HepG2 (cell line): ENCODE data around the gene CEBPE. TPM values are rescaled to one million over a fixed set of nuclear protein-coding genes. Genes with fewer than 3 reads are reported as not detected.
A peak's percentile ranks its signal among the peaks of the same experiment; 100 is the strongest.

Experiments
- ARID5B ChIP-seq: IDR thresholded peaks from 2 replicates; pipeline ENCODE4 v1.4.0; 2020; ENCODE audit warnings: mild to moderate bottlenecking, missing genetic modification reagents
- CSRNP1 ChIP-seq: sonication (generic); formaldehyde crosslinking; IDR thresholded peaks from 2 replicates; pipeline ENCODE4 v1.8.1; 2023; ENCODE audit warnings: mild to moderate bottlenecking, missing genetic modification reagents
- CTCF ChIP-seq: sonication (generic); formaldehyde crosslinking; IDR thresholded peaks from 2 replicates; pipeline ENCODE4 v1.5.0; 2020; ENCODE audit warnings: mild to moderate bottlenecking, missing genetic modification reagents, moderate library complexity
- DZIP1 ChIP-seq: sonication (generic); formaldehyde crosslinking; IDR thresholded peaks from 2 replicates; pipeline ENCODE4 v1.5.0; 2020; ENCODE audit warnings: mild to moderate bottlenecking, missing genetic modification reagents
- EHMT2 ChIP-seq: fragments of 200-600 bp; sonication (generic); IDR thresholded peaks from 2 replicates; pipeline ENCODE4 v1.7.0; 2017; ENCODE audit warnings: antibody characterized with exemption, low read depth, low read length, borderline replicate concordance
- GTF2F1 ChIP-seq: fragments of 150-350 bp; IDR thresholded peaks from 2 replicates; pipeline ENCODE4 v1.6.1; 2014; ENCODE audit warnings: low read length
- HDAC2 ChIP-seq: sonication (generic); formaldehyde crosslinking; IDR thresholded peaks from 2 replicates; pipeline ENCODE4 v1.4.0; 2020; ENCODE audit warnings: missing genetic modification reagents
- POLR2AphosphoS5 ChIP-seq: IDR thresholded peaks from 2 replicates; pipeline ENCODE4 v1.6.1; 2012; ENCODE audit warnings: low read depth, low read length
- PTBP1 ChIP-seq: fragments of 200-400 bp; formaldehyde crosslinking; IDR thresholded peaks from 2 replicates; pipeline ENCODE4 v1.6.1; 2018; ENCODE audit warnings: low read length, low read depth; ENCODE audit not compliant: poor library complexity, severe bottlenecking
- ZMAT3 ChIP-seq: sonication (generic); formaldehyde crosslinking; conservative IDR thresholded peaks from 2 replicates; pipeline ENCODE4 v1.7.0; 2021; ENCODE audit warnings: missing genetic modification reagents
- ZMYM4 ChIP-seq: sonication (generic); formaldehyde crosslinking; IDR thresholded peaks from 2 replicates; pipeline ENCODE4 v1.8.1; 2023; ENCODE audit warnings: mild to moderate bottlenecking, missing genetic modification reagents
- ZNF225 ChIP-seq: sonication (generic); formaldehyde crosslinking; IDR thresholded peaks from 2 replicates; pipeline ENCODE4 v1.4.0; 2020; ENCODE audit warnings: mild to moderate bottlenecking, missing genetic modification reagents
- ZNF33B ChIP-seq: sonication (generic); formaldehyde crosslinking; IDR thresholded peaks from 2 replicates; pipeline ENCODE4 v1.5.1; 2020; ENCODE audit warnings: mild to moderate bottlenecking, missing genetic modification reagents
- ZNF383 ChIP-seq: sonication (generic); formaldehyde crosslinking; IDR thresholded peaks from 2 replicates; pipeline ENCODE4 v1.4.0; 2020; ENCODE audit warnings: missing genetic modification reagents, mild to moderate bottlenecking, borderline replicate concordance
- ZNF737 ChIP-seq: sonication (generic); formaldehyde crosslinking; IDR thresholded peaks from 2 replicates; pipeline ENCODE4 v1.5.0; 2020; ENCODE audit warnings: missing genetic modification reagents, mild to moderate bottlenecking, borderline replicate concordance
- ZNF788 ChIP-seq: sonication (generic); formaldehyde crosslinking; IDR thresholded peaks from 2 replicates; pipeline ENCODE4 v1.5.0; 2020; ENCODE audit warnings: mild to moderate bottlenecking, missing genetic modification reagents, borderline replicate concordance
- polyA plus RNA-seq, 8 experiments: library from polyadenylated mRNA; depleted of rRNA in 3 of 8; stranded (reverse) in 7 of 8; unstranded in 1 of 8; fragments of >200 nt; fragmentation: Illumina TruSeq in 4 of 8; extraction: Trizol in 4 of 8; gene quantifications; 2 replicates each; pipeline versions ENCODE4 v1.2.1 to v1.2.3, GENCODE V29; 2011 to 2016; ENCODE audit warnings: low read depth in 4 of 8, missing spikeins in 1 of 8, mixed read lengths in 1 of 8; ENCODE audit not compliant: insufficient read depth in 1 of 8
- total RNA-seq, 5 experiments: library from RNA; depleted of rRNA; stranded (reverse); fragments of >200 nt; fragmentation: Illumina TruSeq; extraction: Trizol; gene quantifications; 2 replicates each; pipeline ENCODE4 v1.2.3, GENCODE V29; 2016; ENCODE audit warnings: low read depth in 1 of 5

Gene CEBPE
- total and polyA plus RNA-seq, 2 of the 13 experiments (the other 11 are each of a cell fraction or from before 2014, with no cell fraction given), result 0.09 to 0.11 TPM

GRCh38 chr14:23068789-23069412 lies 50.2 kb downstream of the CEBPE start (continued):
- TF ChIP-seq EHMT2 (no peak), CTCF (CRISPR knock-in tag) (peak; percentile 99), ZNF225 (CRISPR knock-in tag) (no peak; the same call in 1 of the 2 replicates), ZNF737 (CRISPR knock-in tag) (no peak), CSRNP1 (no peak), ZMAT3 (CRISPR knock-in tag) (no peak), DZIP1 (no peak), ZMYM4 (CRISPR knock-in tag) (0 out of 2 replicates have a peak, but pooled peaks have one; percentile 49), GTF2F1 (no peak), HDAC2 (peak; percentile 60; the same call in 1 of the 2 replicates), ARID5B (CRISPR knock-in tag) (peak; percentile 60), ZNF383 (no peak), ZNF33B (CRISPR knock-in tag) (no peak), PTBP1 (no peak), ZNF788 (peak; percentile 76; the same call in 1 of the 2 replicates), POLR2AphosphoS5 (no peak; the same call in 1 of the 2 replicates)
